ENCODE results near the gene RPTOR.
"Not testable (repeated sequence)": the region's sequence is repeated elsewhere in the genome, so short reads cannot be mapped to it uniquely, and the experiment has no call there.

Gene RPTOR

DNA sequence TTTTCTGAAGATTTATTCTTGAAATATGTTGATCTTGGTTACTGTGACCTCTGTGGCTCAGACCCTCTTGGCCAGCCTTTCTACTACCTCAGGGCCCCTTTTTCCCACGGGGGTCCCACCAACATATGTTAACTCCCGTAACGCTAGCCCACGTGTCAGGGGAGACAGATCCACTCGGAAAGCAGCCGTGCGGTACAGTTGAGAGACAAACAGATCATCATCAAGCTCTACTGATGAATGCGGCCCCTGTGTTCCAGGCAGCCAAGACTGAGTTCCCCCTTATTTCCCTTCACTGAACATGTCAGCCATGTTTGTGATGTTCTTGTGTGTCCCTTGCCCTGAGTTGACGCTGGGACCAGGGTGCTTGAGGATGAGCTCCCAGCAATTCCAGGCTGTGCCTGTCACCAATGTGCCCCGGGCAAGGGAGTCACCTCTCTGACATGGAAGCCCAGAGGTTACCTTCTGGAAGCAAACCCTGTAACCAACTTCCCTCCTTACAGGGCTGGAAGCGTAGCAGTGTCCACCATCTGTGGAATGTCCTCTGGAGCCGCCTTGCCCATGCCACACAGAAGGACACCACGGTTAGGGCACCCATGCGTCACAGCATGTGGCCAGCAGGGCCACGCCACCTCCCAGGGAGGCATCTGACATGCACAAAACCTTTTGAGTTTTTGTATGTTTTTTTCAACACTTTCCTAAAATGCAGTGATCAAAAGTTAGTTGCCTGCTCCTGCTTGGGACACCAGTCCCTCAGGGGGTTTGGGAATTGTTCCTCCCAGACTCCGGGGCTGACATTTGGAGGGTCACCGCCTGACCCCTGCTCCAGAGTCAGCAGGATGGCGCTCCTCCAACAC, 253.3 kb downstream of the RPTOR start:
- no peak for DNase-seq (ENCODE audit: low read depth)

DNA sequence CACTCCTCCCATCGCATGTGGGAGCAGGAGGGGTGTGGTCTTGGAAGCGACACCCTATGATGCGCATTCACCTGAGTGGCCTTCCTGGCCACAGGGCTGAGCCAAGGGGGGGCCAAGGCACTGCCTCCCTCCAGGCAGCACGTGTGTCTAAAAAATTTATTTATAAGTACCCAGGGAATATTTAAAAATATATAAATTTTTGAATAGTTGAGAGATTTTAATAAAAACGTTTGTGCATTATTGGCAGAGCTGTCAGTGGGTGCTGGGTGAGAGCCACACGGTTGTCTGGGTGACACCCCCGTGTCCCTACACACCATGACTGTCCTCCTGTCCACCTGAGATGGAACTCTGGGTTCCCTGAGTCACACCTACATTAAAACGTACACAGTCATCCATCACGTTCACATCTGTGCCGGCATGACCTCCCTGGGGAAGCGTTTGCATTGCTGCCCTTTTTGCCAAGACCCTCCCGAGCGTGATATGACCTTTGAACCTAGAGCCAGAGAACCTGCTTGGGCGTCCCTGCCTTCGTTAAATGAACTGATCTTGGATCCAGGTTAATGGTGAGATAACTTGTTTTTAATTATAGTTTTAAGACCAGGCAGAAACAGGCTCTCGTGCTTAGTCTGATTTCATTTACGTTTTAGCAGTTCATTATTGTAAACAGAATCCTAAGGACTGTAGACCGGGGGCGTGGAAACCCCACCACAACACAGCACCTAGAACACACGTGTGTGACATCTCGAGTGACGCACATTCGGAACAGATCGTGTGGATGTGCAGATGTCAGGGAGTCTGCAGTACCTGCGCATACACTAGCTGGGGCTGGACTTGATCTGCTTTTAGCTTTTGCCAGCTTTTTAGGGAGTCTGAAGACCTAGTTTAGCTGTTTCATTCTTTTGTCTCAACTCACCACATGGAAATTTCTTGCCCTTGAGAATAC, 254.2 kb downstream of the RPTOR start:
- DNase-seq (ENCODE audit: low read depth) = no peak

DNA sequence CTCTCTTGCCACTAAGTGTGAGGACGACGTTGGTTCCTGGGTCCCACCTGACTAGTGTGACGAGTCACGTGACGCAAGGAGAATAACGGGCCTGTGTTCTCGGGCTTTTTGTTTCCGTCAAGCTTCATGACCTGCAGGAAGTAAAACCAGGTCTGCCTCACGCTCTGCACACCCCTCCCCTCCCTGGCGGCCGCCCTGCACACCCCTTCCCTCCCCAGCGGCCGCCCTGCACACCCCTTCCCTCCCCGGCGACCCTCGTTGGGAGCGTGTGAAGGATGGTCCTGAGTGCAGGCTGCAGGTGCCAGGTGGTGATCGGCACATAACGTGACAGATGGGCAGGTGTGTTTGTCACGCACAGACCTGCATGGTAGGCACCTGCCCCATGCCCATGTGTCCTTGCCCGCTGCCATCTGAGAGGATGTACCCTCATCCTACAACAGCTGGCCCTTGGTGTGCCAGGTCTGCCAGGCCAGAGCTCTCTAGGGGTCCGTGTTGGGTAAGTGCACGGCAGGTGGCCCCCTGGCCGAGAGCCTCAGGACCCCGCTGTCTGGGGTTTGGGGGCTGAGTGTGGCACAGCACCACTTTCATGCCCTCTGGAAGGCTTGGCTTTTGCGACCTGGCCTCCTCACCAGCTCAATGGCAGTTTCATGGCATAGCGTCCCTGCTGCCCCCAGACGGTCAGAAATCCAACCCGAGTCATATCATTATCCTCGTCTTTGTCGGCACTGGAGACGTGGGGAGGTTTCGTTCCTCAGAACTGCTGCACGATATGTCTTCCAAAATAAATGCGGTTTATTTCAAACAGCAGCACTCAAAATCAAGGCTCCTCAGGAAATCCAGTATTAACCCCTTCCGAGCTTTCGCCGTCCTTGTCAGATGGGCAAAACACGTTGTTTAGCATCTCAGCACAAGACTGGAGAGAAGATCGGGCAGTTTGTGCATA, 255.2 kb downstream of the RPTOR start:
- no peak for DNase-seq (ENCODE audit: low read depth)

DNA sequence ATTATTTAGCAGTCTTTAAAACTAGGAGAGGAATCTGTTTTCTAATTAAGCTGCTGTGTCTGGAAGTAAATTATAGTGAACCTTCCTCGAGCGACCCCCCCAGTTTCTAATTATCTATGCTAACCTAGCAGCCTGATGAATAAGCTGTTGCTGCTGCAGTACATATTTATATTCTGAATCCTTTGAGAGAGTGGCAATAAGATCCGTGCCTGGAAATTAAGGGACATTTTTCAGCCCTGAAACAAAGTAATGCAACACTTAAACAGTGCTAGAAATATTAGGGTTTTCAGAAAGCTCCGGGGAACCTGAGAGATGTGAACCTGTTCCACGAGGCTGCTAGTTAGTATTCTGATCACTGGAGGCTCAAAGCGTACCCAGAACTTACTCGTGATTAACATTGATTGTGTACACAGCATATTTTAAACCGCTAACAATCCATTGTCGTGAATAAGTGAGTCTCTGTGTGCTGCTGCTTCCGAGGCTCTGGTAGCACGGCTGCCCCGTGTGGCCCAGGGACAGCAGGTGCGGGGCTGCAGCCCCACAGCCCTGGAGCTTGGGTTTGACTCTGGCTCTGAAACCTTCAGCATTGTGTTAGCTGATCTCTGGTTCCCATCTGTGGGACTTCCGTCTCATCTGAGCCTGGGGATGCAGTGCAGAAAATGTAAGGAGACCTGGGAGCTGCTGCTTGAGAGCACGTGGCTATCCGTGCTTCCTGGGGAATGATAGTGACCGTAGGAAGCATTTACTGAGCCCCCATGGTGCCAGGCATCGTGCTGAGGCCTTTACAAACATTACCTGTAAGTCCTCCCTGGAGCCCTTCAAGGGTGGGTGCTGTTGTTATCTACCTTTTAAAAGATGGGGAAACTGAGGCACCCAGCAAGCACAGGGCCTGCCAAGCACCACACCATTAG, 256.1 kb downstream of the RPTOR start:
- no peak for DNase-seq (ENCODE audit: low read depth)

DNA sequence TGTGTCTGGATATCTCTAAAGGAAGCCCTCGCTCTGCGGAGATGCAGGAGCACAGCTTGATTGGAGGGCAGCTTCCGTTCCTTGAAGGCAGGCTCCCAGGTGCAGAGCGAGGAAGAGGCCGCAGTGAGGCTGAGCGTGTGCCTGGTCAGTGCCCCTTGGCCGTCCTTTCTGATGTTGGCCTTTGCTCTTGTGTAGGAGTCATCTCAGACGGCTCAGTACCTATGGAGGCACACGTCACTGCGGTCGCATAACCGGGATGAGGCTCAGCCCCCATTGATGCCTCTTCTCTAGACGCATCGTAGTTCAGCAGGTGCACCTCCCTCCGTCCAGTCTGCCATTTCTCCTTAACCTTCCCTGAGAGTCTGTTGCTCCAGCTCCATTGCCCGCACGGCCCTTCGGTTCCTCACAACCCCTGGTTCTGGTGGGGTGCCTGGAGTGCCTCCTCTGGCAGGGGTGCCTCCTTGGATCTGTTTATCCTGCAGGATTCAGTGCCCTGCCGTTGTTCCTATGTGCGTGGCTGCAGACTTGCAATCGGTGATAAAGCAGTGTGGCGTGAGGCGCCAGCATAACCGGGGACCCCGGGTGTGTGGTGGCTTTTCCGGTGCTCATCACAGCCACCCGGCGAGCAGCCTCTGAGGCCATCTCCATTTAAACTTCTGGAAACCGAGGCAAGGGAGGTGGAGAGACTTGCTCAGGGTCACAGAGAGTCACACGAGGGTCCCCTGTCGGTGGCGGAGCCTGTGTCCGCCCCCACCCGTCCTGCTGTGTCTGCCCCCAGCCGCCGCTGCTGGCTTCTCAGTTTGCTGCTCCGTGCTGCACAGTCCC, 258.2 kb downstream of the RPTOR start:
- DNase-seq (ENCODE audit: low read depth) = no peak

DNA sequence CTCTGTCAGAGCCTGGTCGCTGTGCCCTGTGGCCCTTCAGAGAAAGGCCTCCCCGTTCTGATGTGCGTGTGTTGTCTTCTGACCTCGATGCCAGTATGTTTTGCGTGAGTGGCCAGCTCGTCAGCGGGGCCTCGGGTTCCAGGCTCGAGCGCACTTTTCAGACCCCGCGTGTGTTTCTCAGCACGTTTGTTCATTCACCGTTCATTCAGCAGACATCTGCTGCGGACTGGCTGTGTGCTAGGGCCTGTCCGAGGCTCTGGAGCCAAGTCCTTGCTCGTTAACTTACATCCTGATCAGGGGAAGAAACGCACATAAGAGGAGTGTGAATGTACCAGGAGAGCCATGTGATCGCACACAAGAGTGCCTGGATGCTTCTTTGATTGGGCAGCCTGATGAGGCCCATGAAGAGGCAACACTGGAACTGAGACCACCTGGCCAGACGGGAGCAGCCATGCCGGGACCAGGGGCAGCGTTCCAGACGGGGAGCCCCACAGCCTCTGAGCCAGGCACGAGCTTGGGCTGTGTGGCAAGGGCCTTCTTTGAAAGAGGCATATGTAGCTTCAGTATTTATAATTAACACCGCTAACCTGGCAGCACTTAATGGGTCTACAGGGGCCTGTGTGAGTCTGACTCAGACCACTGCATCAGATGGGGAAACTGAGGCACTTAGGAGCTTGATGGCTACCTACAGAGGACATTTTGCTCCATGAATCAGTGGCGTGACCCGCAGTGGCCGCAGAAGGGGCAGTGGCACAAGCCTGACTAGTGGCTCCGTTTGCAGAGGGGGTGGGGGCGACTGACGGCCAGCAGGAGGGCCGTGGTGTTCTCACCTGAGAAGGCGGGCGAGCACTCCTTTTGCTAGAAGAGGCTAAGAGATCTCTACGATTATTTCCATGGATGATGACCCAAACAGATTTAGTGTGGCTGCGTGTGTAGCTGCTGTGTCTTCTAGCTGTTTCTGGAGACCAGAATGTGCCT, 259.1 kb downstream of the RPTOR start:
- DNase-seq (ENCODE audit: low read depth) = no peak

DNA sequence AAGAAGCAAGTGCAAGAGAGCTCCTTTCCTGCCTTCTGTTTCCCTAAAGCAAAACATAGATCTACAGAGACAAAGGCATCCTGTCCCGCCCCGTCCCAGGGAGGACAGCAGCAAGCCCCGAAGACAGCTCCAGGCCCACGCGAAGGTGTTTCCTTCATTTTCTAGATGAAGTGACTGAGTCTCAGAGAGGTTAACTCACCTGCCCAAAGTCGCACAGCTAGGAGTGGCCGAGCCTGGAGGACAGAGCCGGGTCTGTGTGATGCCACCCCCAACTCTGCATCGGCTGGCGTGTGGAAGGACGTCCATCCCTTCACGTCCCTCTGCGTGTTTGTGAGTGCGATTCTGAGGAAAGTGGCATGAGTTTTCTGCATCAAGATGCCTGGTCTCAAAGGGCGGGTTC, 259.8 kb downstream of the RPTOR start:
- no peak for DNase-seq (ENCODE audit: low read depth)

DNA sequence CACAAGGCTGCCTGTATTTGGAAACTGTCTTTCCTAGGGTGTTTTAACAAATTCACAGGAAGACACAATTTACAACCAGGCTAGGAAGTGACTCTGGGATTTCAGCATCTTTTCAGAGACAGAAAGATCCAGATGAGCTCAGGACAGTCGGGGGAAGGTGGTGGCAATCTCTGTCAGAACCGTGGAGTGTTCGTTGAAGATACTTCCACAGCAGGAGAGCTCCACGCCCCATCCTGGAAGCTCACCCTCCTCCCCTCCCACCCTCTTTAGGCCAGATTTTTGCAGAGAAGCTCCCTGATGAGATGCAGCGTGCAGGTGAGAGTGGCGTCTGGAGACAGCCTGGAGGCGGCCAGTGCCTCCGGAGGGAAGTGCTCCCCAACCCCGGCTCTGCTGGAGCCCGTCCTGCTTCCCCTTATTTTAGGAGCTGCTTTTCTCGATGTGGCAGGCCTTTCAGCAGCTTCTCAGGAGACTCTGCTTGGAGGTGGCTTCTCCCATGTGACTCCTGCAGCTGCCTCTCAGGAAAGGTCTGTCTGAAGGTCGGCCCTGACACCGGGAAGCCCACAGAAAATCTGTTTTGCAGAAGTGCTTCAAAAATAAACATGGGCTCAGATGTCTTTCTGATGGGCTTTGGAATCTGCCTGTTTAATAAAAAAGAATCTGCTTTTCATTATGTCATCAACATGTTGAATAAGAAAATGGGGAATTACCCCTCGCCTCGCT, 260.6 kb downstream of the RPTOR start:
- no peak for DNase-seq (ENCODE audit: low read depth)

DNA sequence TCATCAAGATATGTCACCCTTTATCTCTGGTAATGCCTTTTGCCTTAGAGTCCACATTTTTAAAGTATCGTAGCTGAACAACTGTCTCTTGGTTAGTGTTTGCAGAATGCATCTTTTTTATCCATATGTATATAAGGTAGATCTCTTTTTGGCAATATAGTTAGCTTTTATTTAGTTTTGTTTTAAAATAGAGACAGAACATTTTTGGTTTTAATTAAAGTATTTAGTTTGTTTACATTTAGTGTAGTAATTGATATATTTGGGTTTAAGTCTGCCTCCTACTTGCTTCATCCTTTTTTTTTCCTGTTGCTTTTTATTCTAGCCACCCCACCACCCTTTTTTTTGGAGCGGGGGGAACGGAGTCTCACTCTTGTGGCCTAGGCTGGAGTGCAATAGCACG, 262.4 kb downstream of the RPTOR start:
- no peak for DNase-seq (ENCODE audit: low read depth)

DNA sequence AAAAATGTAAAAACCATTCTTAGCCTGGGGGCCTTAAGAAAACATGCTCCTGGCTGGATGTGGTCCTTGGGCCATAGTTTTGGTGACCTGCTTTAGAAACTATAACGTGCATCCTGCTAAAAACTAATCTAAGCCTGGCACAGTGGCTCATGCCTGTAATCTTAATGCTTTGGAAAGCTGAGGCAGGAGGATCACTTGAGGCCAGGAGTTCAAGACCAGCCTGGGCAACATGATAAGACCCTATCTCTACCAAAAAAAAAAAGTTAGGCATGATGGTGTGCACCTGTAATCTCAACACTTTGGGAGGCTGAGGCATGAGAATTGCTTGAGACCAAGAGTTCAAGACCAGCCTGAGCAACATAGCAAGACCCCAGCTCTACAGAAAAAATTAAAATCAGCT, 263.2 kb downstream of the RPTOR start:
- DNase-seq (ENCODE audit: low read depth) = no peak

DNA sequence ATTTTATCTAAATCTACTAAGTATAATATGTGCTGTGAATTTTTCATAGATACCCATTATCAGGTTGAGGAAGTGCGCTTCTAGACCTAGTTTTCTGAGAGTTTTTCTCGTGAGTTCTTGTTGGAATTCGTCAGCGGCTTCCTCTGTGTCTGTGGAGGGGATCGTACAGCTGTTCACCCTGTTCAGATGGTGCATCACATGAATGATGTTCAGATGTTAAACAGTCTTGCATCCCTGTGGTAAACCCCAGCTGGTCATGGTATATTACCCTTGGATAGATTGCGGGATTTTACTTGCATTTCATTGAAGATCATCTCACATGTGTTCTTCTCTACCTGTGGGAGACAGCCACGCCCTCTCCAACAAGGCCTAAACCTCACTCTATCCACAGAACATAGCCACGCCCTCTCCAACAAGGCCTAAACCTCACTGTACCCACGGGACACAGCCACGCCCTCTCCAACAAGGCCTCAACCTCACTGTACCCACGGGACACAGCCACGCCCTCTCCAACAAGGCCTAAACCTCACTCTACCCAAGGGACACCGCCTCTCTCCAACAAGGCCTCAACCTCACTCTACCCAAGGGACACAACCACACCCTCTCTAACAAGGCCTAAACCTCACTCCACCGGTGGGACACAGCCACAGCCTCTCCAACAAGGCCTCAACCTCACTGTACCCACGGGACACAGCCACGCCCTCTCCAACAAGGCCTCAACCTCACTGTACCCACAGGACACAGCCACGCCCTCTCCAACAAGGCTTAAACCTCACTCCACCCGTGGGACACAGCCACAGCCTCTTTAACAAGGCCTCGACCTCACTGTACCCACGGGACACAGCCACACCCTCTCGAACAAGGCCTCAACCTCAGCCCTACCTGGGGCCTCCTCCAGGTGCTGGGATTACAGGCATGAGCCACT, 266.8 kb downstream of the RPTOR start:
- no peak for DNase-seq (ENCODE audit: low read depth)

DNA sequence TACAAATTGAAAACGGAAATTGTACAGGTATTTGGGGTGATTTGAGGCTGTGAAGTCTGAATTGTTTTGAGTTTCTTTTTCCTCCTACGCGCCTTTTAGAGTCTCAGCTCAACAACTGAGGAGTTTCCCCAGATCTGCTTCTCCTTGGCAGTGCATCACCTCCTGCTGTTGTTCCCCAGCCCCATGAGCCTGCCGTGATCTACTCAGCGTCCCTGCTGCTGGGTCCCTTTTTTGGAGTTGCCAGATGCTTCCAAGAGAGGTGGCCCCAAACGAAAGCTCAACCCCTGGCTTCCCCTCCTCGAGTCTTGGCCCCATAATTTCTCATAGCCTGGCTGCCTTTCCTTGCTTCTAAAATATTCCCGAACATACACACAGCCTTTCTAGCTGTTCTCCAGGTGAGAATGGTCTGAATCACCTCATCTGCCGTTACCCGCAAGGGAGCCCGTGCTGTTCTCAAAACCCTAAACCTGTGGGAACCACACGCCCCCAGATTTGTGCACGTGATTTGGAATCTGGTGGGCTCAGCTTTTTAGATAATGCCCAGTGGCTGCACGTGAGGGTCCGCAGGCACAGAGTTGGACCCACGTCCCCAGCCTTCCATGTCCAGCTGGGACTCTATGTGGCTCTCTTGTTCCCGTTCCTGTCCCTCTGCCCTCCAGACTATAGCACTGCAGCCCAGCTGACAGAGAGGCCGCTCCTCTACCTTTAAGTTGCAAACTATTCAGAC, 267.9 kb downstream of the RPTOR start:
- DNase-seq (ENCODE audit: low read depth) = no peak

DNA sequence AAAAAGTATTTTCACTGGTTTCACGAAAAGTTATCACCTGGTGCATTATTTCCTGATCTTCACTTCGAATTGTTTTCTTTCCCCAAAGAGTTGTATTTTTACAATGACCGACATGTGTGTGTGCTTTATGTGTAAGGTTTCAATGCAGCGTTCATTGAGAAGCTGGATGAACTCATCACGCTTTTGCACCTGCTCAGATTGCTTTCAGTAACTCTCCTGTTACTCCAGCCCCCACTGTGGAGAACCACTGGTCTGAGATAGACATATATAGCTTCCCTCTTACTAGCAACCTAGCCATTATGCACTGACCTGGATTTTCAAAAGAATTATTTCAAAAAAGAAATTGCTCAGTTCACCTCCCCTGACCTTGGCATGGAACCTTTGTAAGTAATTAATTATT, 268.7 kb downstream of the RPTOR start:
- no peak for DNase-seq (ENCODE audit: low read depth)

DNA sequence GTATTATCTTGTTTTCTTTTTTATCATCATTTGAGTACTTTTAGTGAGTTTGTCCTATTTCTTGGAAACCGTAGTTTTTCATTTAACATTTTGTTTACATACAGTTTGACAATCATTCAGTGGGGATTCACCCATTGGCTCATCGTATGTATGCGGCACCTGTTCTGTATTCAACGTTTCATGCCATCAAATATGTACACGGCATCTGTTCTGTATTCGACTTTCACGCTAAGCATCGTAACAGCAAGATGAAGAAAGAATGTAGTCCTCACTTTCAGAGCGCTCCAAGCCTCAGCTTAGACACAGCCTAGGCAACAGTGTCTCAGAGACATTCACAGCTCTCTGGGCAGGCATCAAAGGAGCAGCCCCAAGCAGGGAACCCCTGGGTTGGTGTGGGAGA, 269.9 kb downstream of the RPTOR start:
- no peak for DNase-seq (ENCODE audit: low read depth)

DNA sequence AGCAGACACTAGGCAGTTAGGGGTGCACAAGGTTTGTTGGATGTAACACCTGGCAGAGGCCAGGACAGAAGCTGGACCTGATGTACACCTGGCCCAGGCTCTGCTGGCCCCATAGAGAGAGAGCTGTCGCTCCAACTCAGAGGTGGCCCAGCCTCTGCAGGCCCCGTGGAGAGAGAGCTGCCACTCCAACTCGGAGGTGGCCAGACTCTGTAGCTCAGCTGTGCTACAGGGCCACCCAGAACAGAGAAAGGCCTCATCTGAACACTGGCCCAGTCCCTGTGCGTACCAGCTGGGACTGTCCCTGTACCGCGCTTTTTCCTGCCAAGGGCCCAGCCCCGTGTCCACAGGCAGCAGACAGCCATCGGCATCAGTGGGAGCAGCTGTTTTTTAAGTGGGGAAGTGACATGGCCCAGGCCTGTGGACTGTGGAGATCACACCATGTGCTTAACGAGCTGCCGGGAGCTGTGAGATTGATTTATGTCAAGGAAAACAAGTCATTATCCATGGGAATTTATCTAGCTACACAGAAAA, 270.6 kb downstream of the RPTOR start:
- no peak for DNase-seq (ENCODE audit: low read depth)

DNA sequence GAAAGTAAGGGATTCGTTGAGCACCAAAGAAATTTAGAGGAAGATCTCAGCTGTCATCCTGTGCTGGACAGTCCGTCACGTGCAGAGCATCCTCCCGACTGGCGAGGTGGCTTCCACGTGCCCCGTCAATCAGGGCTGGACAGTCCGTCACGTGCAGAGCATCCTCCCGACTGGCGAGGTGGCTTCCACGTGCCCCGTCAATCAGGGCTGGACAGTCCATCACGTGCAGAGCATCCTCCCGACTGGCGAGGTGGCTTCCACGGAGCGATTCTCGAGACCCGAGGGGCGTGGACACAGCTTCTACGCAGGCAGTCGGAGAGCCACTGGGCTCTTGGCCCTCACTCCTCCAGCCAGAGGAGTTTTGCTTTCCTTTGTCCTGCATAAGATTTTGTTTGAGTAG, 271.1 kb downstream of the RPTOR start:
- DNase-seq (ENCODE audit: low read depth) = not testable (repeated sequence)
